GM18499 (cell line): ENCODE data around the gene ADGRB3.
"Not testable (repeated sequence)": the region's sequence is repeated elsewhere in the genome, so short reads cannot be mapped to it uniquely, and the experiment has no call there.

Experiments
- ATAC-seq: cut with Tn5 transposase; IDR thresholded peaks from one replicate; pipeline ENCODE4 v1.9.1; 2021; ENCODE audit warnings: moderate number of reproducible peaks; ENCODE audit not compliant: insufficient read depth, unreplicated experiment

The ADGRB3 gene

GRCh38 chr6:69097948-69098347 is 462.9 kb downstream of the ADGRB3 start:
- ATAC-seq: no peak

- ATAC-seq: no peak
These were observed 463.8 kb downstream of the ADGRB3 start for GRCh38 chr6:69098910-69099309.

GRCh38 chr6:69100772-69101171 is 465.7 kb downstream of the ADGRB3 start:
- no peak for ATAC-seq

- ATAC-seq: no peak
These were observed 467.3 kb downstream of the ADGRB3 start for GRCh38 chr6:69102416-69102815.

GRCh38 chr6:69105288-69105687 is 470.2 kb downstream of the ADGRB3 start:
- no peak for ATAC-seq

GRCh38 chr6:69106511-69106910 is 471.4 kb downstream of the ADGRB3 start:
- no peak for ATAC-seq

GRCh38 chr6:69111301-69111700 is 476.2 kb downstream of the ADGRB3 start:
- no peak for ATAC-seq

- no peak for ATAC-seq
These were observed 481.6 kb downstream of the ADGRB3 start for GRCh38 chr6:69116658-69117057.

GRCh38 chr6:69121461-69122406 is 486.7 kb downstream of the ADGRB3 start:
- ATAC-seq: not testable (repeated sequence)

- ATAC-seq: no peak
These were observed 487.3 kb downstream of the ADGRB3 start for GRCh38 chr6:69122407-69122773.

GRCh38 chr6:69128411-69128810 is 493.3 kb downstream of the ADGRB3 start:
- no peak for ATAC-seq

- no peak for ATAC-seq
These were observed 494.0 kb downstream of the ADGRB3 start for GRCh38 chr6:69129046-69129445.

GRCh38 chr6:69135927-69136326 is 500.8 kb downstream of the ADGRB3 start:
- no peak for ATAC-seq

GRCh38 chr6:69138148-69138547 is 503.1 kb downstream of the ADGRB3 start:
- ATAC-seq: no peak

GRCh38 chr6:69138893-69139494 is 503.9 kb downstream of the ADGRB3 start:
- ATAC-seq: no peak

GRCh38 chr6:69145062-69145461 is 510.0 kb downstream of the ADGRB3 start:
- ATAC-seq: no peak

- ATAC-seq: no peak
These were observed 511.3 kb downstream of the ADGRB3 start for GRCh38 chr6:69146385-69146784.

- no peak for ATAC-seq
These were observed 520.4 kb downstream of the ADGRB3 start for GRCh38 chr6:69155467-69155866.

GRCh38 chr6:69162811-69163210 is 527.7 kb downstream of the ADGRB3 start:
- ATAC-seq: no peak

GRCh38 chr6:69164564-69165229 is 529.6 kb downstream of the ADGRB3 start:
- no peak for ATAC-seq

- peak; percentile 59 for ATAC-seq
These were observed 544.6 kb downstream of the ADGRB3 start for GRCh38 chr6:69179681-69180080.
